Lower lobe of right lung (tissue), 2 donors: ENCODE results near the gene CCHCR1. TPM values are rescaled to one million over a fixed set of nuclear protein-coding genes. Genes with fewer than 3 reads are reported as not detected.
"Not testable (repeated sequence)": the region's sequence is repeated elsewhere in the genome, so short reads cannot be mapped to it uniquely, and the experiment has no call there.

Source experiments
- ATAC-seq, 2 donors: fragments of 200-7000 bp; cut with Tn5 transposase; one replicate each; pipeline ENCODE4 v1.9.1; 2020 to 2022; ENCODE audit warnings: mild to moderate bottlenecking in 2 of 2, moderate library complexity in 2 of 2
- DNase-seq: peaks from one replicate; pipeline ENCODE4 v3.0.0-alpha.2; 2020
- H3K27ac ChIP-seq: fragments of 200-600 bp; one replicate; pipeline ENCODE4 v1.8.0; 2022
- H3K27me3 ChIP-seq: fragments of 200-600 bp; one replicate; pipeline ENCODE4 v1.8.0; 2022; ENCODE audit warnings: low read depth
- H3K36me3 ChIP-seq: fragments of 200-600 bp; one replicate; pipeline ENCODE4 v1.8.0; 2022; ENCODE audit warnings: mild to moderate bottlenecking
- H3K4me1 ChIP-seq: fragments of 200-600 bp; one replicate; pipeline ENCODE4 v1.8.0; 2022
- H3K4me3 ChIP-seq: fragments of 200-600 bp; one replicate; pipeline ENCODE4 v1.8.0; 2022; ENCODE audit warnings: mild to moderate bottlenecking
- H3K9me3 ChIP-seq: fragments of 200-600 bp; one replicate; pipeline ENCODE4 v1.8.0; 2022
- CTCF ChIP-seq: fragments of 200-600 bp; IDR thresholded peaks from one replicate; pipeline ENCODE4 v1.8.0; 2022; ENCODE audit warnings: antibody characterized with exemption, mild to moderate bottlenecking
- intact Hi-C: fragments of 100-400 bp; cut with DNase I; formaldehyde crosslinking; loops from one replicate; pipeline ENCODE4 v1.11.0; 2022
- total RNA-seq: library from RNA; stranded (reverse); fragmentation: NEBNext Ultra II Directional; extraction: Animal tissue kit (Norgen Biotek cat#: 25700); gene quantifications from one replicate; pipeline ENCODE4 v1.2.1, GENCODE V29; 2021
- donor health status: DM: no; HTN: yes; CAD: no; lungs with severe emphysema.

Gene CCHCR1
- total RNA-seq, 1 donor from 2014 or later: 16.5 TPM

DNA sequence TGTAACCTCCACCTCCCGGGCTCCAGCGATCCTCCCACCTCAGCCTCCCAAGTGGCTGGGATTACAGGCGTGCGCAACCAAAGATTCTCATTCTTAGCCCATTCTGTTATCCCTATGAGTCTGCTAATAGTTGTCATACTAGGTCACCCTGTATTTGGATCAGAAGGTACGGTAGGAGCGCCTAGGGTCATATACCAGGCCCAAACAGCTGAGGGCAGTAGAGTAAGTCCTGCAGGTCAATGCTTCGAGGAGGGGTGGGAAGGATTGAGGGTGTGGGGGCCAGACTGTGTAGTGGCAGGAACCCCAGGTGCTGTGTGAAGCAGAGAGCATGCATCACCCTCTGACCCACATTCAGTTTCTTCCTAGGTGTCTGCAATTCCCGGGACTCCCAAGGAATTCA, 35.6 kb upstream of the CCHCR1 start:
- intact Hi-C loops: loop anchor here (5.0 to 10.0 kb wide), 2 partner anchors 56 to 172 kb away; partner anchors contain the start of gene PSORS1C2
- Histone ChIP-seq H3K4me1 (peaks cover 16% of the 10 kb centered on the region), H3K36me3 (no peaks in the 10 kb centered on the region), H3K27me3 (no peaks in the 10 kb centered on the region), H3K27ac (no peak overlapping the region), H3K4me3 (no peak overlapping the region), H3K9me3 (no peaks in the 10 kb centered on the region)
- ATAC-seq: no peak
- no peak for DNase-seq
- TF ChIP-seq CTCF: no peak

DNA sequence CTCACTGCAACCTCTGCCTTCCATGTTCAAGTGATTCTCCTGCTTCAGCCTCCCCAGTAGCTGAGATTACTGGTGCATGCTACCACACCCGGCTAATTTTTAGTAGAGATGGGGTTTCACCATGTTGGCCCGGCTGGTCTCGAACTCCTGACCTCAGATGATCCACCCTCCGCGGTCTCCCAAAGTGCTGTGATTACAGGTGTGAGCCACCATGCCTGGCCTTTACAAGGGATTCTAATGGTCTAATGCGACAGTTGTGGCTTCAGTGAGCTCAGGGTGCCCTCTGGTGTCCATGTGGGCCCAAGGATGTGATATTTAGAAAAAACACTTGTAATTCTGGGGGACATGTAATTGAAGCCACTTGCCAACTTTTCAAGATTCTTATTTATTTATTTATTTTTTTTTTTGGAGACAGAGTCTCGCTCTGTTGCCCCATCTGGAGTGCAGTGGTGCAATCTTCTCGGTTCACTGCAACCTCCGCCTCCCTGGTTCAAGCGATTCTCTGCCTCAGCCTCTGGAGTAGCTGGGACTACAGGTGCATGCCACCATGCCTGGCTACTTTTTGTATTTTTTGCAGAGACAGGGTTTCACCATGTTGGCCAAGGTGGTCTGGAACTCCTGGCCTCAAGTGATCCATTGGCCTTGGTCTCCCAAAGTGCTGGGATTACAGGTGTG, 35.0 kb upstream of the CCHCR1 start:
- peak; percentile 61 for TF ChIP-seq CTCF
- ATAC-seq (peak; percentile 54 to 55), DNase-seq (peak; percentile 66)
- H3K4me1 ChIP-seq: peaks cover 16% of the 10 kb centered on the region
- H3K27me3 ChIP-seq, H3K36me3 ChIP-seq, H3K4me3 ChIP-seq, H3K27ac ChIP-seq, H3K9me3 ChIP-seq: not testable (repeated sequence)
- intact Hi-C loops: loop anchor here (5.0 to 10.0 kb wide), 2 partner anchors 55 to 172 kb away; partner anchors contain the start of gene PSORS1C2

GRCh38 chr6:31190488-31190887, 32.9 kb upstream of the CCHCR1 start:
- Histone ChIP-seq H3K27me3 (no peaks in the 10 kb centered on the region), H3K9me3 (no peaks in the 10 kb centered on the region), H3K27ac (no peak overlapping the region), H3K4me1 (peaks cover 22% of the 10 kb centered on the region), H3K4me3 (no peak overlapping the region), H3K36me3 (no peaks in the 10 kb centered on the region)
- DNase-seq (no peak), ATAC-seq (no peak)
- TF ChIP-seq CTCF: no peak
- intact Hi-C loops: loop anchor here (5.0 to 10.0 kb wide), 2 partner anchors 53 to 174 kb away; partner anchors contain the start of gene PSORS1C2

- H3K36me3 ChIP-seq, intact Hi-C loops, DNase-seq, H3K9me3 ChIP-seq, H3K27ac ChIP-seq, H3K4me3 ChIP-seq, H3K27me3 ChIP-seq, ATAC-seq: not testable (repeated sequence)
- H3K4me1 ChIP-seq: peaks cover 13% of the 10 kb centered on the region
Observed at GRCh38 chr6:31189223-31189622, 31.6 kb upstream of the CCHCR1 start.

DNA sequence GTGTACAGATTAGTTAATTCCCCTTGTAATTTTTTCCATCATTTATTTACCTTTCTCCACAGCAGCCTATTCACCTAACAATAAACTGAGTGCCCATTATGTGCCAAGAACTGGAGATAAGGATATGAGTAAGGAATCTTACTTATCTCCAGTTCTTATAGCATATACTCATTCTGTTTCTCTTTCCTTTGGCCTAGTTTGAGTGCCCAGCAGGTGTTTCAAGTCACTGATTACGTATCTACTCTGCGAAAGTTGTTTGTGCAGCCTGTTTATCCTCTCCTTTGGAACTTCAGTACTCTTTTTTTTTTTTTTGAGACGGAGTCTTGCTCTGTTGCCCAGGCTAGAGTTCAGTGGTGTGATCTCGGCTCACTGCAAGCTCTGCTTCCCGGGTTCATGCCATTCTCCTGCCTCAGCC, 30.2 kb upstream of the CCHCR1 start:
- DNase-seq (no peak), ATAC-seq (peak; percentile 71 to 89)
- Histone ChIP-seq H3K9me3 (no peaks in the 10 kb centered on the region), H3K27me3 (no peaks in the 10 kb centered on the region), H3K36me3 (no peaks in the 10 kb centered on the region), H3K4me3 (no peak overlapping the region), H3K27ac (peak overlapping the region; percentile 85), H3K4me1 (peaks cover 7% of the 10 kb centered on the region)
- intact Hi-C loops: no loop called here
- no peak for TF ChIP-seq CTCF

DNA sequence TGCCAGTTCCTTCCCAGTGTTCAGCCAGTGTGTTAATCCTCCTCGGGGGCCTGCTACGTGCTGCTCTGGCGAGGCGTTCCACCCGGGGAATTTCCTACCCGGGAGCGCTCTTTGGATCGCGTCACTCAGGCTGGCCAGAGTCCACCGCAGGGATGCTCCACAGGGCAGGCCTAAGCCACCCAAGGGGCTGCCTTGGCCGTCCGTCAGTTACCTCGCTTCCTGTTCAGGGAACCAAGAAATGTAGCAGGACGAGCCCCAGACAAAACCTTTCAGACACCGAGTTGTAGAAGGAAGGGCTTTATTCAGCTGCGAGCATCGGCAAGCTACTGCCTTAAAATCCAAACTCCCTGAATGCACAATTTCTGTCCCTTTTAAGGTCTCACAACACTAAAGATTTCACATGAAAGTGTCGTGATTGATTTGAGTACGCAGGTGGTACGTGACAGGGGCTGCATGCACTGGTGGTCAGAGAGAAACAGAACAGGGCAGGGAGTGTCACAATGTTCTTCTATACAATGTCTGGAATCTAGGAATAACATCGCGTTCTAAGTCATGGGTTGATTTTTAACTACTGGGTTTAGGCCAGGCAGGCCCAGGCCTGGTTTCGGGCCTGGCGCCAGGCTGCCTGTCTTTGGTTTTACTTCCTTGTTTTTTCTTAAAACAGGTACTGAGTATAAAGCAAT, 28.6 kb upstream of the CCHCR1 start:
- ATAC-seq (peak in 1 of 2 donors; percentile 66), DNase-seq (peak; percentile 68)
- H3K9me3 ChIP-seq: no peaks in the 10 kb centered on the region

GRCh38 chr6:31185695-31186051, 28.1 kb upstream of the CCHCR1 start:
- peak overlapping the region; percentile 37 for H3K4me3 ChIP-seq
- H3K36me3 ChIP-seq, DNase-seq, H3K27me3 ChIP-seq, H3K4me1 ChIP-seq, H3K9me3 ChIP-seq, intact Hi-C loops, ATAC-seq: not testable (repeated sequence)
- H3K27ac ChIP-seq: peak overlapping the region; percentile 85

More for the DNA sequence above, 28.6 kb upstream of the CCHCR1 start:
- H3K36me3 ChIP-seq: no peaks in the 10 kb centered on the region
- peaks cover 7% of the 10 kb centered on the region for H3K4me1 ChIP-seq
- peak overlapping the region; percentile 37 for H3K4me3 ChIP-seq
- peak overlapping the region; percentile 85 for H3K27ac ChIP-seq
- no peaks in the 10 kb centered on the region for H3K27me3 ChIP-seq
- no peak for TF ChIP-seq CTCF
- intact Hi-C loops: no loop called here

DNA sequence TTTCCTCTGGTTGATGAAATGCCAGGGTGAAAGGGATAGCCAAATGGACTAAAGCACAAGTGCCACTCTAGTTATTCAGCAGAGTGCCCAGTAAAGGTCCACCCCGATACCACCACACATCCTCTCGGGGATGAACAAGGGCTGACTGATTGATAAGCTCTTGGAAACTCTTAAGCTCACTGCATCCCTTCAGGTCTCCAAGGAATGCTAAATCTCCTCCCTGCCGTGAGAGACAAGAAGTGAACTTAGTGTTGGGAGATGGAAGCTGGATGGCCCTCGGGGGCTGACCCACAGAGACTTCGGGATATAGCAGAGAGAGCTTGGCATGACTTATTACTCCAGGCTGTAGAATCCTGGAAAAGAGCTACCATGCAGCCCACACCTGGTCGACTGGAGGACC, 26.3 kb upstream of the CCHCR1 start:
- H3K36me3 ChIP-seq, H3K4me3 ChIP-seq, H3K27ac ChIP-seq, ATAC-seq, intact Hi-C loops, DNase-seq, H3K9me3 ChIP-seq, H3K27me3 ChIP-seq: not testable (repeated sequence)
- H3K4me1 ChIP-seq: peaks cover 11% of the 10 kb centered on the region
